Liver (tissue), 3 donors: Measurements from ENCODE around the gene GRIP2.

ENCODE experiments used
- EGR1 ChIP-seq, 2 donors: IDR thresholded peaks; 2 replicates each; pipeline ENCODE4 v1.6.1; 2016 to 2018; ENCODE audit warnings: antibody characterized with exemption in 2 of 2, low read depth in 2 of 2
- FOXA1 ChIP-seq: IDR thresholded peaks from 2 replicates; pipeline ENCODE4 v1.6.1; 2016; ENCODE audit warnings: antibody characterized with exemption
- FOXA2 ChIP-seq: IDR thresholded peaks from 2 replicates; pipeline ENCODE4 v1.6.1; 2016; ENCODE audit warnings: antibody characterized with exemption
- GABPA ChIP-seq, 2 donors: IDR thresholded peaks in 1 of 2; conservative IDR thresholded peaks in 1 of 2; 2 replicates each; pipeline ENCODE4 v1.6.1; 2016; ENCODE audit warnings: antibody characterized with exemption in 2 of 2, mild to moderate bottlenecking in 1 of 2, moderate library complexity in 1 of 2
- HNF4G ChIP-seq: IDR thresholded peaks from 2 replicates; pipeline ENCODE4 v1.6.1; 2016; ENCODE audit warnings: antibody characterized with exemption
- JUND ChIP-seq, 2 donors: IDR thresholded peaks; 2 replicates each; pipeline ENCODE4 v1.6.1; 2016; ENCODE audit warnings: antibody characterized with exemption in 2 of 2
- NR2F2 ChIP-seq: IDR thresholded peaks from 2 replicates; pipeline ENCODE4 v1.6.1; 2016; ENCODE audit warnings: antibody characterized with exemption
- RAD21 ChIP-seq, 2 donors: IDR thresholded peaks; 2 replicates each; pipeline ENCODE4 v1.6.1; 2016; ENCODE audit warnings: antibody characterized with exemption in 2 of 2, mild to moderate bottlenecking in 2 of 2
- SP1 ChIP-seq: IDR thresholded peaks from 2 replicates; pipeline ENCODE4 v1.6.1; 2018; ENCODE audit warnings: antibody characterized with exemption, mild to moderate bottlenecking
- TAF1 ChIP-seq: conservative IDR thresholded peaks from 2 replicates; pipeline ENCODE4 v1.6.1; 2016; ENCODE audit warnings: antibody characterized with exemption, mild to moderate bottlenecking
- YY1 ChIP-seq: IDR thresholded peaks from 2 replicates; pipeline ENCODE4 v1.6.1; 2016; ENCODE audit warnings: antibody characterized with exemption, mild to moderate bottlenecking
- TF ChIP-seq, protein P1 (sequence below): fragments of 150-350 bp; IDR thresholded peaks from 2 replicates; pipeline ENCODE4 v1.5.1; 2017; ENCODE audit warnings: improper control_type of control experiment, low read depth, low read length; ENCODE audit not compliant: missing input control
- TF ChIP-seq, protein P2 (sequence below): IDR thresholded peaks from 2 replicates; pipeline ENCODE4 v1.6.1; 2016; ENCODE audit warnings: antibody characterized with exemption
- TF ChIP-seq, protein P3 (sequence below): IDR thresholded peaks from 2 replicates; pipeline ENCODE4 v1.6.1; 2016; ENCODE audit warnings: antibody characterized with exemption, mild to moderate bottlenecking
- donor health status: healthy.
- donor health status: healthy.

DNA sequence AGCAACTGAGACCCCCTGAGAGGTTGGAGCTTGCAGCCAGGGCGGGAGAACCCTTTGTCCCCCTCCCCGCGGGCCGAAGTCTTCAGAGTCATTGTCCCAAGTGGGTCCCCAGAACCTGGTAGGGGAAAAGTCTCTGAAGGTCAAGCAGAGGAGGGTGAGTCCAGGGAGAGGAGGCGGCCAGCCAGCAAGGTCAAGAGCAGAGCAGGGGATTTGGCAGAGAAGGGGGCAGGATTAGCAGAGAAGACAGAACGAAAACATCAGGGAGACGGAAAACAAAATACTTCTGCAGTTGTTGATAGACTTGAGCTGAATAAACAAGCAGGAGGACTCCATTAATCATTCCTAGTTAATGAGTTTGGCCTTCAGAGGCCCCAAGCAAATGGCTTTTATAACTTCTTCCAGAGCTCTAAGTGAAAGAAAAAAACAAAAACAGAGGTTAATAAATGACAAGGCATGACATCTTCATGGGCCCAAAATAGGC, 66.7 kb downstream of the GRIP2 start:
- TF ChIP-seq TAF1 = no peak
- no peak for TF ChIP-seq GABPA (IDR thresholded peaks at IDR 0.05 in 1 of 2, conservative IDR thresholded peaks at IDR 0.05 in 1 of 2)
- TF ChIP-seq, protein P1, sequence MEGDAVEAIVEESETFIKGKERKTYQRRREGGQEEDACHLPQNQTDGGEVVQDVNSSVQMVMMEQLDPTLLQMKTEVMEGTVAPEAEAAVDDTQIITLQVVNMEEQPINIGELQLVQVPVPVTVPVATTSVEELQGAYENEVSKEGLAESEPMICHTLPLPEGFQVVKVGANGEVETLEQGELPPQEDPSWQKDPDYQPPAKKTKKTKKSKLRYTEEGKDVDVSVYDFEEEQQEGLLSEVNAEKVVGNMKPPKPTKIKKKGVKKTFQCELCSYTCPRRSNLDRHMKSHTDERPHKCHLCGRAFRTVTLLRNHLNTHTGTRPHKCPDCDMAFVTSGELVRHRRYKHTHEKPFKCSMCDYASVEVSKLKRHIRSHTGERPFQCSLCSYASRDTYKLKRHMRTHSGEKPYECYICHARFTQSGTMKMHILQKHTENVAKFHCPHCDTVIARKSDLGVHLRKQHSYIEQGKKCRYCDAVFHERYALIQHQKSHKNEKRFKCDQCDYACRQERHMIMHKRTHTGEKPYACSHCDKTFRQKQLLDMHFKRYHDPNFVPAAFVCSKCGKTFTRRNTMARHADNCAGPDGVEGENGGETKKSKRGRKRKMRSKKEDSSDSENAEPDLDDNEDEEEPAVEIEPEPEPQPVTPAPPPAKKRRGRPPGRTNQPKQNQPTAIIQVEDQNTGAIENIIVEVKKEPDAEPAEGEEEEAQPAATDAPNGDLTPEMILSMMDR = no peak
- no peak for TF ChIP-seq SP1
- TF ChIP-seq, protein P2, sequence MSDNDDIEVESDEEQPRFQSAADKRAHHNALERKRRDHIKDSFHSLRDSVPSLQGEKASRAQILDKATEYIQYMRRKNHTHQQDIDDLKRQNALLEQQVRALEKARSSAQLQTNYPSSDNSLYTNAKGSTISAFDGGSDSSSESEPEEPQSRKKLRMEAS = no peak
- TF ChIP-seq, protein P3, sequence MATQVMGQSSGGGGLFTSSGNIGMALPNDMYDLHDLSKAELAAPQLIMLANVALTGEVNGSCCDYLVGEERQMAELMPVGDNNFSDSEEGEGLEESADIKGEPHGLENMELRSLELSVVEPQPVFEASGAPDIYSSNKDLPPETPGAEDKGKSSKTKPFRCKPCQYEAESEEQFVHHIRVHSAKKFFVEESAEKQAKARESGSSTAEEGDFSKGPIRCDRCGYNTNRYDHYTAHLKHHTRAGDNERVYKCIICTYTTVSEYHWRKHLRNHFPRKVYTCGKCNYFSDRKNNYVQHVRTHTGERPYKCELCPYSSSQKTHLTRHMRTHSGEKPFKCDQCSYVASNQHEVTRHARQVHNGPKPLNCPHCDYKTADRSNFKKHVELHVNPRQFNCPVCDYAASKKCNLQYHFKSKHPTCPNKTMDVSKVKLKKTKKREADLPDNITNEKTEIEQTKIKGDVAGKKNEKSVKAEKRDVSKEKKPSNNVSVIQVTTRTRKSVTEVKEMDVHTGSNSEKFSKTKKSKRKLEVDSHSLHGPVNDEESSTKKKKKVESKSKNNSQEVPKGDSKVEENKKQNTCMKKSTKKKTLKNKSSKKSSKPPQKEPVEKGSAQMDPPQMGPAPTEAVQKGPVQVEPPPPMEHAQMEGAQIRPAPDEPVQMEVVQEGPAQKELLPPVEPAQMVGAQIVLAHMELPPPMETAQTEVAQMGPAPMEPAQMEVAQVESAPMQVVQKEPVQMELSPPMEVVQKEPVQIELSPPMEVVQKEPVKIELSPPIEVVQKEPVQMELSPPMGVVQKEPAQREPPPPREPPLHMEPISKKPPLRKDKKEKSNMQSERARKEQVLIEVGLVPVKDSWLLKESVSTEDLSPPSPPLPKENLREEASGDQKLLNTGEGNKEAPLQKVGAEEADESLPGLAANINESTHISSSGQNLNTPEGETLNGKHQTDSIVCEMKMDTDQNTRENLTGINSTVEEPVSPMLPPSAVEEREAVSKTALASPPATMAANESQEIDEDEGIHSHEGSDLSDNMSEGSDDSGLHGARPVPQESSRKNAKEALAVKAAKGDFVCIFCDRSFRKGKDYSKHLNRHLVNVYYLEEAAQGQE = no peak
- TF ChIP-seq JUND (IDR thresholded peaks at IDR 0.05) = no peak
- no peak for TF ChIP-seq YY1
- no peak for TF ChIP-seq FOXA1
- TF ChIP-seq RAD21 (IDR thresholded peaks at IDR 0.05) = no peak
- TF ChIP-seq EGR1 (IDR thresholded peaks at IDR 0.05; ENCODE audit: low read depth in 2 of 2) = no peak
- no peak for TF ChIP-seq HNF4G
- TF ChIP-seq NR2F2 = peak; percentile 2
- no peak for TF ChIP-seq FOXA2
